Spleen (tissue), 11 donors: Measurements from ENCODE around the gene MT1G. TPM values are rescaled to one million over a fixed set of nuclear protein-coding genes. Genes with fewer than 3 reads are reported as not detected.

ENCODE experiments used
- DNase-seq: peaks from one replicate; pipeline ENCODE4 v3.0.0-alpha.2; 2020
- H3K27ac ChIP-seq, 8 donors: fragments of 200-600 bp; sonication (generic) in 7 of 8; 1 replicate in 4 of 8; 2 replicates in 4 of 8; pipeline versions ENCODE4 v1.5.0 to v1.8.0; 2016 to 2021; ENCODE audit warnings: inconsistent platforms in 4 of 8, mild to moderate bottlenecking in 4 of 8, moderate library complexity in 1 of 8
- H3K27me3 ChIP-seq, 7 donors: fragments of 200-600 bp; sonication (generic) in 6 of 7; replicated peaks in 1 of 7; 1 replicate in 4 of 7; 2 replicates in 3 of 7; pipeline versions ENCODE4 v1.5.0 to v1.8.0; 2016 to 2021; ENCODE audit warnings: inconsistent platforms in 3 of 7, mild to moderate bottlenecking in 1 of 7
- H3K36me3 ChIP-seq, 6 donors: fragments of 200-600 bp; sonication (generic) in 5 of 6; 1 replicate in 4 of 6; 2 replicates in 2 of 6; pipeline versions ENCODE4 v1.5.0 to v1.8.0; 2016 to 2021; ENCODE audit warnings: inconsistent platforms in 2 of 6
- H3K4me1 ChIP-seq, 6 donors: fragments of 200-600 bp; sonication (generic) in 5 of 6; 1 replicate in 3 of 6; 2 replicates in 3 of 6; pipeline versions ENCODE4 v1.5.0 to v1.8.0; 2016 to 2021; ENCODE audit warnings: inconsistent platforms in 3 of 6
- H3K4me3 ChIP-seq, 8 donors: fragments of 200-600 bp; sonication (generic) in 7 of 8; 1 replicate in 4 of 8; 2 replicates in 4 of 8; pipeline versions ENCODE4 v1.5.0 to v1.8.0; 2016 to 2021; ENCODE audit warnings: inconsistent platforms in 4 of 8, mild to moderate bottlenecking in 4 of 8, moderate library complexity in 2 of 8
- H3K9me3 ChIP-seq, 8 donors: fragments of 200-600 bp; sonication (generic) in 7 of 8; 1 replicate in 4 of 8; 2 replicates in 4 of 8; pipeline versions ENCODE4 v1.5.0 to v1.8.0; 2016 to 2021; ENCODE audit warnings: inconsistent platforms in 4 of 8
- POLR2A ChIP-seq, 3 donors: fragments of 450-650 bp; IDR thresholded peaks; one replicate each; pipeline ENCODE4 v1.5.1; 2017; ENCODE audit warnings: antibody characterized with exemption in 3 of 3, mild to moderate bottlenecking in 1 of 3
- POLR2AphosphoS5 ChIP-seq, 3 donors: sonication (generic); formaldehyde crosslinking; IDR thresholded peaks; one replicate each; pipeline ENCODE4 v1.5.1; 2017; ENCODE audit warnings: antibody characterized with exemption in 3 of 3
- WGBS, 5 donors: extraction: QIAGEN DNeasy Blood & Tissue Kit in 3 of 5; methylation state at CpG; one replicate each; pipeline versions ENCODE4 v1.1.5 to v1.1.7; 2013 to 2018; 5-methylcytosine and 5-hydroxymethylcytosine counted together
- intact Hi-C: fragments of 100-400 bp; cut with DNase I; formaldehyde crosslinking; loops from one replicate; pipeline ENCODE4 v1.15.0; 2023; ENCODE audit warnings: low total_unique reads
- polyA plus RNA-seq, 3 donors: library from polyadenylated mRNA; stranded (reverse); fragments of 200-250 nt; gene quantifications; one replicate each; pipeline ENCODE4 v1.2.1, GENCODE V29; 2013
- total RNA-seq, 7 donors: library from RNA; depleted of rRNA in 3 of 7; stranded (reverse); fragments of >200 nt in 3 of 7; fragmentation: NEBNext Ultra II Directional in 4 of 7; extraction: Animal tissue kit (Norgen Biotek cat#: 25700) in 4 of 7; gene quantifications; one replicate each; pipeline versions ENCODE4 v1.1.0 to v1.2.1, GENCODE V29; 2016 to 2021
- TF ChIP-seq, protein P1 (sequence below), 11 experiments: fragments of 200-600 bp in 7 of 11; fragments of 450-650 bp in 4 of 11; sonication (generic) in 4 of 11; IDR thresholded peaks in 8 of 11; conservative IDR thresholded peaks in 3 of 11; 1 replicate in 7 of 11; 2 replicates in 4 of 11; pipeline versions ENCODE4 v1.4.0 to v1.8.0; 2016 to 2021; ENCODE audit warnings: antibody characterized with exemption in 11 of 11, inconsistent platforms in 4 of 11, mild to moderate bottlenecking in 1 of 11
- donor health status: healthy with polysubstance abuse.
- donor health status: DM: no; HTN: no; CAD: no; lungs with moderate emphysema.
- donor health status: DM: no; HTN: no; CAD: no.
- donor health status: Bipolar disorder and iron deficiency.
- donor health status: healthy.
- donor health status: DM: no; HTN: no; CAD: no.
- donor health status: DM: yes; HTN: yes; CAD: no.

Gene MT1G
- total and polyA plus RNA-seq, 10 donors, result 1.1 to 12.2 (median 3.9) TPM; not detected in 5

DNA sequence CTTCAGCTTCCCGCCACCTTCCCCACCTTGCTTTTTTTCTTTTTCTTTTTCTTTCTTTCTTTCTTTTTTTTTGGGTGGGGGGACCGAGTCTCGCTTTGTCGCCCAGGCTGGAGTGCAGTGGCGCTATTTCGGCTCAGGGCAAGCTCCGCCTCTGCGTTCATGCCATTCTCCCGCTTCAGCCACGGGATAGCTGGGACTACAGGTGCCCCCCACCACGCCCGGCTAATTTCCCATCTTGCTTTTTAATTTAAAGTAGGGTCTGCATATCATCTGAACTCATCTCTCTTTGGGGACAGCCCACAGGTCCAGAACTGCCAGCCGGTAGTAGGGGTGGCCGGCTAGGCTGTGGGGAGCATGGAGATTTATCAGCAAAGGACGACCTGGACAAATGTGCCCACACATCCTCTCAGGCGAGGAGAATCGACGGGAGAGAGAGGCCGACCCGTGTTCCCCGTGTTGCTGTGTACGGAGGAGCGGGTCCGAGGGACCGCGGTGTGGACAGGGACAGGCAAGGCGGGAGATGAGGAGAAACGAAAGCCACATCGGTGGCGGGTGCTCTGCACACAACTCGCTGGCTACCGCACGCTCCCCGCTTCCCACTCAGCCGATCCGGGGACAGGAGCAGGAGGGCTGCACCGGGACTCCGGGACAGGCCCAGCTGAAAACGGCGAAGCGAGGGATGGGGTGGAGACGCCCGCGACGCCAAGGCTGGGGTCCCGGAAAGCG, 33.0 kb downstream of the MT1G start:
- WGBS, 5 donors, result 9 to 16% (median 14%) methylated on average over 47 of the region's 47 CpGs
- Histone ChIP-seq H3K36me3 (no peaks in the 10 kb centered on the region), H3K4me3 (peak overlapping the region in 6 of 8 donors; percentile 8 to 53 (median 22)), H3K27me3 (peaks cover 5 to 91% (median 75%) of the 10 kb centered on the region in 7 donors), H3K4me1 (peaks cover 14 to 58% (median 38%) of the 10 kb centered on the region in 6 donors), H3K27ac (no peak overlapping the region), H3K9me3 (no peaks in the 10 kb centered on the region)
- TF ChIP-seq POLR2A (IDR thresholded peaks at IDR 0.05) (no peak), POLR2AphosphoS5 (IDR thresholded peaks at IDR 0.05) (peak in 1 of 3 donors; percentile 49)
- intact Hi-C loops, result no loop called here
- DNase-seq, result no peak

DNA sequence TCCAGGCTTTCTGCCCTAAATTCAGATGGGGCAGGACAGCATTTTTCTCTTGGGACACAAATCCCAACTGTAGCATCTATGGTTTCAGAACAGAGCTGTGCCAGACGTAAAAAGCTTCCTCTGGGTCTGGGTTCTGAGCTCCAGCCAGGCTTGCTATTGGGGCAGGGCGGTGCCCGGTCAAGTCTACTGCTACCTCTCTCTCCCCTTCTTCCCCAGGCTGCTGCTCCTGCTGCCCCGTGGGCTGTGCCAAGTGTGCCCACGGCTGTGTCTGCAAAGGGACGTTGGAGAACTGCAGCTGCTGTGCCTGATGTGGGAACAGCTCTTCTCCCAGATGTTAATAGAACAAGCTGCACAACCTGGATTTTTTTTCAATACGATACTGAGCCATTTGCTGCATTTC, 34.3 kb downstream of the MT1G start:
- intact Hi-C loops, result no loop called here
- Histone ChIP-seq H3K4me1 (peaks cover 12 to 64% (median 40%) of the 10 kb centered on the region in 6 donors), H3K27me3 (peaks cover 5 to 77% (median 63%) of the 10 kb centered on the region in 7 donors), H3K27ac (no peak overlapping the region), H3K9me3 (no peaks in the 10 kb centered on the region), H3K36me3 (no peaks in the 10 kb centered on the region), H3K4me3 (peak overlapping the region in 2 of 8 donors; percentile 52 to 65)
- TF ChIP-seq POLR2A (IDR thresholded peaks at IDR 0.05) (no peak), POLR2AphosphoS5 (IDR thresholded peaks at IDR 0.05) (no peak)
- TF ChIP-seq, protein P1, sequence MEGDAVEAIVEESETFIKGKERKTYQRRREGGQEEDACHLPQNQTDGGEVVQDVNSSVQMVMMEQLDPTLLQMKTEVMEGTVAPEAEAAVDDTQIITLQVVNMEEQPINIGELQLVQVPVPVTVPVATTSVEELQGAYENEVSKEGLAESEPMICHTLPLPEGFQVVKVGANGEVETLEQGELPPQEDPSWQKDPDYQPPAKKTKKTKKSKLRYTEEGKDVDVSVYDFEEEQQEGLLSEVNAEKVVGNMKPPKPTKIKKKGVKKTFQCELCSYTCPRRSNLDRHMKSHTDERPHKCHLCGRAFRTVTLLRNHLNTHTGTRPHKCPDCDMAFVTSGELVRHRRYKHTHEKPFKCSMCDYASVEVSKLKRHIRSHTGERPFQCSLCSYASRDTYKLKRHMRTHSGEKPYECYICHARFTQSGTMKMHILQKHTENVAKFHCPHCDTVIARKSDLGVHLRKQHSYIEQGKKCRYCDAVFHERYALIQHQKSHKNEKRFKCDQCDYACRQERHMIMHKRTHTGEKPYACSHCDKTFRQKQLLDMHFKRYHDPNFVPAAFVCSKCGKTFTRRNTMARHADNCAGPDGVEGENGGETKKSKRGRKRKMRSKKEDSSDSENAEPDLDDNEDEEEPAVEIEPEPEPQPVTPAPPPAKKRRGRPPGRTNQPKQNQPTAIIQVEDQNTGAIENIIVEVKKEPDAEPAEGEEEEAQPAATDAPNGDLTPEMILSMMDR (IDR thresholded peaks at IDR 0.05 in 8 of 11, conservative IDR thresholded peaks at IDR 0.05 in 3 of 11), result no peak
- 36 to 72% (median 50%) methylated on average over 7 of the region's 7 CpGs for WGBS, 5 donors
- DNase-seq, result no peak

DNA sequence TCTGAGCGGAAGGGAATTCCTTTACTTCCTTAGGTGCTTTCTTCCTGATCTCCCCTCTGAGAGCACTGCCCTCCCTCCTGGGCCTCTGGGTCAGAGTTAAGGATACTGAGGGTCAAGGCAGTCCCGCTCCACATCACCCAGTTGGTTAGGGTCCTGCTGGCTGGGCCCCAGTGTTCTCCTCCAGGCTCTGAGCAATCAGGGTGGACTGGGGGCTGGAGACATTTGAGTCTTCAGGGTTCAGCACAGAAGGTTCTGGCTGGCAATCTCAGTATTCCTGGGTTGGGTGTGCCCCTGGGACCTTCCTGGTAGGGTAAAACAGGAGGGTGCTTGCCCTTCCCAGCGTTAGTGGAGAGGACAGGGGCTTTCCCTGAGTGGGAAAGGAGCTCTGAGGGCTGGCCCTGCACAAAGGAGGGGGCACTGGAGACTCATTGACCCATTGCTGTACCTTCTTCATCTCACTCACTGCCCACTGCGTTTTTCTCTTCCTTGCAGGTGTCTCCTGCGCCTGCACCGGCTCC, 35.0 kb downstream of the MT1G start:
- H3K36me3 ChIP-seq, result no peaks in the 10 kb centered on the region
- TF ChIP-seq POLR2AphosphoS5 (IDR thresholded peaks at IDR 0.05), result no peak
- TF ChIP-seq, protein P1 (IDR thresholded peaks at IDR 0.05 in 8 of 11, conservative IDR thresholded peaks at IDR 0.05 in 3 of 11), result no peak
- TF ChIP-seq POLR2A (IDR thresholded peaks at IDR 0.05), result no peak
- no peak for DNase-seq
- peak overlapping the region in 5 of 8 donors; percentile 51 to 69 (median 63) for H3K27ac ChIP-seq
- 26 to 36% (median 31%) methylated on average over 6 of the region's 6 CpGs for WGBS, 5 donors
- intact Hi-C loops, result no loop called here
- peak overlapping the region in 6 of 8 donors; percentile 33 to 65 (median 44) for H3K4me3 ChIP-seq
- H3K4me1 ChIP-seq, result peaks cover 9 to 57% (median 33%) of the 10 kb centered on the region in 6 donors
- H3K9me3 ChIP-seq, result no peaks in the 10 kb centered on the region
- peaks cover 5 to 71% (median 57%) of the 10 kb centered on the region in 7 donors for H3K27me3 ChIP-seq

DNA sequence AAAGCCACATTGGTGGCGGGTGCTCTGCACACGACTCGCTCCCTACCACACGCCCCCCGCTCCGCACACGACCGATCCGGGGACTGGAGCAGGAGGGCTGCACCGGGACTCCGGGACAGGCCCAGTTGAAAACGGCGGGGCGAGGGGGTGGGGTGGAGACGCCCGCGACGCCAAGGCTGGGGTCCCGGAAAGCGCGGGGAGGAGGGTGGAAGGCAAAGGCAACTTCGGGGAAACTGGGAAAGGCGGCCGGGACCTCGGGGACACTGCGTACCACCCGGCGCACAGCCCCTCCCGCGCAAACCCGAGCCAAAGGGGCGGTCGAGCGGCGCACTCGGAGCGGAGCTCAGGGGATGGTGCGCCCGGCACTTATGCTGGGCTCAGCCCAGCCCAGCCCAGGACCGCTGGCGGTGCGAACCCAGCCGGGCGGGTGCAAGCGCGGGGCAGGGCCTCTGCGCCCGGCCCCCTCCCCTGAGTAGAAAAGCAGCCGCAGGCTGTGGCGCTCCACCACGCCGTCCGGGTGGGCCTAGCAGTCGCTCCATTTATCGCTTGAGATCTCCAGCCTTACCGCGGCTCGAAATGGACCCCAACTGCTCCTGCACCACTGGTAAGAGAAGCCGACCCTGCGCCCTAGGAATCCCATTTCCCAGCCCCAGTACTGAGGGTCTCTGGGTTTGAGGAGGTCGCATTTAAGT, 35.6 kb downstream of the MT1G start, which contains the start of gene MT1M:
Gene MT1M (plus strand): TSS at position 504 of the 692 bp plus-strand sequence. CDS start 73 bp downstream, at position 577.
- H3K27ac ChIP-seq, result peak within 1 kb of the TSS in 7 of 8 donors; percentile 5 to 69 (median 57)
- no peak for DNase-seq
- TF ChIP-seq POLR2A (IDR thresholded peaks at IDR 0.05), result no peak
- peak; percentile 29 to 89 (median 75) for TF ChIP-seq POLR2AphosphoS5 (IDR thresholded peaks at IDR 0.05)
- peaks cover 5 to 68% (median 51%) of the 10 kb centered on the region in 7 donors for H3K27me3 ChIP-seq
- intact Hi-C loops, result no loop called here
- peak within 1 kb of the TSS; percentile 30 to 65 (median 40) for H3K4me3 ChIP-seq
- no peaks in the 10 kb centered on the region for H3K9me3 ChIP-seq
- 1 to 8% (median 2%) methylated on average over 22 to 61 of the region's 61 CpGs for WGBS, 5 donors
- H3K36me3 ChIP-seq, result no peaks in the 10 kb centered on the region
- peaks cover 9 to 55% (median 31%) of the 10 kb centered on the region in 6 donors for H3K4me1 ChIP-seq
